Caki2 (cell line): ENCODE results near the gene AHSP. TPM values are rescaled to one million over a fixed set of nuclear protein-coding genes. Genes with fewer than 3 reads are reported as not detected.
"Not testable (repeated sequence)": the region's sequence is repeated elsewhere in the genome, so short reads cannot be mapped to it uniquely, and the experiment has no call there.

Source experiments
- DNase-seq: peaks from one replicate; pipeline ENCODE4 v3.0.0-alpha.2; 2015; ENCODE audit warnings: low read depth
- in situ Hi-C: cut with HindIII; loops from 2 replicates; pipeline ENCODE4 v1.10.0; 2016; ENCODE audit warnings: low sequenced_read_pairs, low pct_unique_long_range_greater_than_20kb, mixed read lengths
- total RNA-seq: library from RNA; depleted of rRNA; stranded (reverse); fragments of >200 nt; shearing (Covaris generic); gene quantifications from 2 replicates; pipeline ENCODE4 v1.2.3, GENCODE V29; 2014; ENCODE audit warnings: low replicate concordance

AHSP gene
- total RNA-seq, 1 experiment from 2014 or later = not detected

GRCh38 chr16:31496670-31497069, 31.0 kb upstream of the AHSP start:
- no peak for DNase-seq
- in situ Hi-C loops = no loop called here

GRCh38 chr16:31498493-31498892, 29.2 kb upstream of the AHSP start:
- in situ Hi-C loops = no loop called here

GRCh38 chr16:31499928-31500327, 27.8 kb upstream of the AHSP start:
- no peak for DNase-seq
- in situ Hi-C loops = no loop called here

More at GRCh38 chr16:31498493-31498892, 29.2 kb upstream of the AHSP start:
- DNase-seq = no peak

GRCh38 chr16:31501226-31501965, 26.3 kb upstream of the AHSP start:
- in situ Hi-C loops = no loop called here
- no peak for DNase-seq

- DNase-seq = no peak
- in situ Hi-C loops = no loop called here
Measured at GRCh38 chr16:31501966-31502348, 25.7 kb upstream of the AHSP start.

GRCh38 chr16:31502981-31503380, 24.7 kb upstream of the AHSP start:
- no peak for DNase-seq
- in situ Hi-C loops = no loop called here

- in situ Hi-C loops, DNase-seq: not testable (repeated sequence)
Measured at GRCh38 chr16:31503555-31503954, 24.1 kb upstream of the AHSP start.

GRCh38 chr16:31504159-31504558, 23.5 kb upstream of the AHSP start:
- in situ Hi-C loops = no loop called here
- no peak for DNase-seq

- in situ Hi-C loops = no loop called here
- DNase-seq = no peak
Measured at GRCh38 chr16:31505483-31505882, 22.2 kb upstream of the AHSP start.

GRCh38 chr16:31507617-31507928, 20.1 kb upstream of the AHSP start:
- no peak for DNase-seq
- in situ Hi-C loops = no loop called here

- in situ Hi-C loops = no loop called here
- peak; percentile 89 for DNase-seq
Measured at GRCh38 chr16:31507929-31508705, 19.6 kb upstream of the AHSP start, which contains the start of gene RUSF1. Gene RUSF1, minus strand, starts transcription at chr16:31508391. Its CDS starts 18 bp downstream, at chr16:31508373.

GRCh38 chr16:31508706-31509195, 18.9 kb upstream of the AHSP start:
- no peak for DNase-seq
- in situ Hi-C loops = no loop called here

GRCh38 chr16:31513126-31513525, 14.6 kb upstream of the AHSP start:
- DNase-seq = peak; percentile 31
- in situ Hi-C loops = no loop called here

- DNase-seq = no peak
- in situ Hi-C loops = no loop called here
Measured at GRCh38 chr16:31513884-31514283, 13.8 kb upstream of the AHSP start.

- no peak for DNase-seq
- in situ Hi-C loops = no loop called here
Measured at GRCh38 chr16:31517800-31518402, 9.8 kb upstream of the AHSP start.

GRCh38 chr16:31519759-31520431, 7.8 kb upstream of the AHSP start:
- in situ Hi-C loops = no loop called here
- DNase-seq = no peak

GRCh38 chr16:31521368-31521767, 6.3 kb upstream of the AHSP start:
- no peak for DNase-seq
- in situ Hi-C loops = no loop called here

- DNase-seq = no peak
- in situ Hi-C loops = no loop called here
Measured at GRCh38 chr16:31522071-31522470, 5.6 kb upstream of the AHSP start.

- DNase-seq, in situ Hi-C loops: not testable (repeated sequence)
Measured at GRCh38 chr16:31523768-31524167, 3.9 kb upstream of the AHSP start.
